H9 (cell line): Measurements from ENCODE around the gene LHPP. TPM values are rescaled to one million over a fixed set of nuclear protein-coding genes. Genes with fewer than 3 reads are reported as not detected.

Experiments
- DNase-seq: peaks from one replicate; pipeline ENCODE4 v3.0.0-alpha.2; 2017
- H2AFZ ChIP-seq: one replicate; pipeline ENCODE4 v1.6.1; 2013; ENCODE audit warnings: mild to moderate bottlenecking, low read length, control low read depth, moderate library complexity
- H2AK5ac ChIP-seq: 2 replicates; pipeline ENCODE4 v1.6.1; 2013; ENCODE audit warnings: low read length, control low read depth, mixed read lengths; ENCODE audit not compliant: insufficient read length
- H2BK120ac ChIP-seq: one replicate; pipeline ENCODE4 v1.6.1; 2013; ENCODE audit warnings: low read depth, mild to moderate bottlenecking, low read length, control low read depth, inconsistent platforms; ENCODE audit not compliant: poor library complexity, severe bottlenecking
- H2BK12ac ChIP-seq: 2 replicates; pipeline ENCODE4 v1.6.1; 2013; ENCODE audit warnings: low read length, control low read depth, mixed read lengths, low read depth; ENCODE audit not compliant: insufficient read length
- H2BK15ac ChIP-seq: 2 replicates; pipeline ENCODE4 v1.6.1; 2013; ENCODE audit warnings: low read depth, low read length, control low read depth
- H2BK20ac ChIP-seq: one replicate; pipeline ENCODE4 v1.6.1; 2013; ENCODE audit warnings: low read depth, mild to moderate bottlenecking, low read length, control low read depth, inconsistent platforms; ENCODE audit not compliant: poor library complexity, severe bottlenecking
- H2BK5ac ChIP-seq: 2 replicates; pipeline ENCODE4 v1.6.1; 2013; ENCODE audit warnings: low read length, control low read depth, mixed read lengths; ENCODE audit not compliant: insufficient read length
- H3K14ac ChIP-seq: 2 replicates; pipeline ENCODE4 v1.6.1; 2013; ENCODE audit warnings: low read length, control low read depth; ENCODE audit not compliant: insufficient read depth
- H3K18ac ChIP-seq: 2 replicates; pipeline ENCODE4 v1.6.1; 2013; ENCODE audit warnings: low read depth, mild to moderate bottlenecking, mixed read lengths, low read length, control low read depth; ENCODE audit not compliant: insufficient read length
- H3K23ac ChIP-seq: 2 replicates; pipeline ENCODE4 v1.6.1; 2013; ENCODE audit warnings: low read length, control low read depth, mixed read lengths, low read depth; ENCODE audit not compliant: insufficient read length
- H3K23me2 ChIP-seq: 2 replicates; pipeline ENCODE4 v1.6.1; 2013; ENCODE audit warnings: low read depth, mild to moderate bottlenecking, mixed read lengths, low read length, control low read depth; ENCODE audit not compliant: insufficient read length, poor library complexity, severe bottlenecking
- H3K27ac ChIP-seq: 2 replicates; pipeline ENCODE4 v1.5.1; 2013; ENCODE audit warnings: low read length, control low read depth, mixed read lengths, low read depth; ENCODE audit not compliant: insufficient read length
- H3K27me3 ChIP-seq: 2 replicates; pipeline ENCODE4 v1.6.1; 2013; ENCODE audit warnings: low read length, control low read depth, inconsistent platforms; ENCODE audit not compliant: insufficient read depth
- H3K4ac ChIP-seq: 2 replicates; pipeline ENCODE4 v1.6.1; 2013; ENCODE audit warnings: low read depth, mild to moderate bottlenecking, control low read depth, inconsistent platforms, low read length, moderate library complexity
- H3K4me1 ChIP-seq: 2 replicates; pipeline ENCODE4 v1.6.1; 2013; ENCODE audit warnings: low read length, control low read depth, inconsistent platforms; ENCODE audit not compliant: insufficient read depth
- H3K4me2 ChIP-seq: 2 replicates; pipeline ENCODE4 v1.6.1; 2013; ENCODE audit warnings: low read length, control low read depth, mixed read lengths; ENCODE audit not compliant: insufficient read length, insufficient read depth
- H3K56ac ChIP-seq: 2 replicates; pipeline ENCODE4 v1.6.1; 2013; ENCODE audit warnings: low read depth, mild to moderate bottlenecking, mixed read lengths, low read length, control low read depth; ENCODE audit not compliant: insufficient read length
- H3K79me1 ChIP-seq: 2 replicates; pipeline ENCODE4 v1.6.1; 2013; ENCODE audit warnings: low read depth, mild to moderate bottlenecking, moderate library complexity, low read length, control low read depth, inconsistent platforms; ENCODE audit not compliant: insufficient read depth, poor library complexity, severe bottlenecking
- H3K79me2 ChIP-seq: 2 replicates; pipeline ENCODE4 v1.6.1; 2013; ENCODE audit warnings: low read length, control low read depth, inconsistent platforms; ENCODE audit not compliant: insufficient read depth
- H3K9ac ChIP-seq: 2 replicates; pipeline ENCODE4 v1.6.1; 2013; ENCODE audit warnings: low read length, control low read depth, mixed read lengths; ENCODE audit not compliant: insufficient read length; ENCODE audit errors: extremely low read depth
- H3K9me3 ChIP-seq: one replicate; pipeline ENCODE4 v1.6.1; 2013; ENCODE audit warnings: low read depth, low read length, inconsistent platforms; ENCODE audit not compliant: control insufficient read depth
- H3T11ph ChIP-seq: one replicate; pipeline ENCODE4 v1.6.1; 2013; ENCODE audit warnings: mild to moderate bottlenecking, low read length, control low read depth, inconsistent platforms
- H4K20me1 ChIP-seq: one replicate; pipeline ENCODE4 v1.6.1; 2013; ENCODE audit not compliant: control insufficient read depth, insufficient read length, insufficient read depth
- H4K5ac ChIP-seq: 2 replicates; pipeline ENCODE4 v1.6.1; 2013; ENCODE audit warnings: low read depth, mild to moderate bottlenecking, mixed read lengths, low read length, control low read depth; ENCODE audit not compliant: insufficient read length
- H4K8ac ChIP-seq: replicated peaks from 2 replicates; pipeline ENCODE4 v1.6.1; 2013; ENCODE audit warnings: low read length, control low read depth, mixed read lengths, low read depth; ENCODE audit not compliant: insufficient read length
- H4K91ac ChIP-seq: 2 replicates; pipeline ENCODE4 v1.6.1; 2013; ENCODE audit warnings: low read depth, mild to moderate bottlenecking, moderate library complexity, mixed read lengths, low read length, control low read depth; ENCODE audit not compliant: insufficient read length
- H3K27ac Mint-ChIP-seq, 3 experiments: 2 replicates in 2 of 3; 3 replicates in 1 of 3; pipeline ENCODE4 v1.8.0; 2020 to 2021; ENCODE audit warnings: mixed read lengths in 3 of 3, mild to moderate bottlenecking in 1 of 3, moderate library complexity in 1 of 3
- H3K27me3 Mint-ChIP-seq: 2 replicates; pipeline ENCODE4 v1.8.0; 2021; ENCODE audit warnings: low read depth, mild to moderate bottlenecking, moderate library complexity, mixed read lengths
- H3K36me3 Mint-ChIP-seq, 3 experiments: 2 replicates in 2 of 3; 3 replicates in 1 of 3; pipeline ENCODE4 v1.8.0; 2020 to 2021; ENCODE audit warnings: low read depth in 3 of 3, mixed read lengths in 3 of 3; ENCODE audit not compliant: insufficient read depth in 1 of 3
- H3K4me1 Mint-ChIP-seq, 2 experiments: 2 replicates each; pipeline ENCODE4 v1.8.0; 2020; ENCODE audit warnings: mixed read lengths in 2 of 2
- H3K4me3 Mint-ChIP-seq, 2 experiments: 2 replicates in 1 of 2; 3 replicates in 1 of 2; pipeline ENCODE4 v1.8.0; 2020 to 2021; ENCODE audit warnings: mild to moderate bottlenecking in 2 of 2, mixed read lengths in 2 of 2, moderate library complexity in 1 of 2
- H3K9me3 Mint-ChIP-seq, 2 experiments: 2 replicates in 1 of 2; 3 replicates in 1 of 2; pipeline ENCODE4 v1.8.0; 2020; ENCODE audit warnings: mild to moderate bottlenecking in 2 of 2, mixed read lengths in 2 of 2, moderate library complexity in 1 of 2
- WGBS: extraction: QIAGEN DNeasy Blood & Tissue Kit; methylation state at CpG from one replicate; pipeline ENCODE4 v1.1.7; 2013; ENCODE audit warnings: missing lambda C conversion rate, low lambda C conversion rate, mixed read lengths; ENCODE audit not compliant: insufficient read length; ENCODE audit errors: extremely low coverage; 5-methylcytosine and 5-hydroxymethylcytosine counted together
- total RNA-seq: library from RNA; stranded (reverse); gene quantifications from 2 replicates; pipeline ENCODE4 v1.2.1, GENCODE V29; 2021
- TF ChIP-seq, protein P1 (sequence below): fragments of 200-600 bp; sonication (generic); conservative IDR thresholded peaks from 3 replicates; pipeline ENCODE4 v1.8.0; 2021; ENCODE audit warnings: antibody characterized with exemption, mild to moderate bottlenecking

LHPP gene
- total RNA-seq, 1 experiment from 2014 or later: 29.6 TPM

DNA sequence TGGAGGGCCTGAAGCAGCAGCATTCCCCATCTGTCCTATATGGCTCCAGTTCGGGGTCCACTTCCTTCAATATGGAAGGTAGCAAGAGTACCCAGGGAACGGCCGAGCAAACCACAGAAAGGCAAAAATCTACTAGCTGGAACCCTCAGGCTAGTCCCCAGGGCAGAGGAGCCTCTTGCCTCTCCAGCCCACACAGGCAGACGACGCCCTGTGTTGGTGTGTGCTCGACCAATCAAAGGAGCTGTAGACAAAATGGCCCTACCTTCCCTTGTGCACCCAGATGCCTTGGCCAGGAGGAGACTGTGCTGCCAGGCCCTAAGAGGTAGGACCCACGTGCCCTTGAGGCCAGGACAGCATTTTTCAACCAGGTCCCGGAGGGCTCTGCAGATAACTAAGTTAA lies 191.1 kb downstream of the LHPP start:
- no peak overlapping the region for H2BK120ac ChIP-seq
- no peak overlapping the region for H4K91ac ChIP-seq
- H2BK12ac ChIP-seq: no peak overlapping the region
- no peak overlapping the region for H4K8ac ChIP-seq
- no peak overlapping the region for H3K23ac ChIP-seq
- no peak overlapping the region for H3K56ac ChIP-seq
- H3K4ac ChIP-seq: no peak overlapping the region
- no peak overlapping the region for H3K4me3 Mint-ChIP-seq
- peaks cover 0 to 4% (median 2%) of the 10 kb centered on the region in 3 experiments; a peak in 2 of 7 replicates for H3K36me3 Mint-ChIP-seq
- no peak overlapping the region for H2BK5ac ChIP-seq
- no CpG with 5 or more reads among the region's 8 CpGs for WGBS
- H3K4me1 Mint-ChIP-seq: peaks cover 44 to 51% of the 10 kb centered on the region in 2 experiments
- TF ChIP-seq, protein P1, sequence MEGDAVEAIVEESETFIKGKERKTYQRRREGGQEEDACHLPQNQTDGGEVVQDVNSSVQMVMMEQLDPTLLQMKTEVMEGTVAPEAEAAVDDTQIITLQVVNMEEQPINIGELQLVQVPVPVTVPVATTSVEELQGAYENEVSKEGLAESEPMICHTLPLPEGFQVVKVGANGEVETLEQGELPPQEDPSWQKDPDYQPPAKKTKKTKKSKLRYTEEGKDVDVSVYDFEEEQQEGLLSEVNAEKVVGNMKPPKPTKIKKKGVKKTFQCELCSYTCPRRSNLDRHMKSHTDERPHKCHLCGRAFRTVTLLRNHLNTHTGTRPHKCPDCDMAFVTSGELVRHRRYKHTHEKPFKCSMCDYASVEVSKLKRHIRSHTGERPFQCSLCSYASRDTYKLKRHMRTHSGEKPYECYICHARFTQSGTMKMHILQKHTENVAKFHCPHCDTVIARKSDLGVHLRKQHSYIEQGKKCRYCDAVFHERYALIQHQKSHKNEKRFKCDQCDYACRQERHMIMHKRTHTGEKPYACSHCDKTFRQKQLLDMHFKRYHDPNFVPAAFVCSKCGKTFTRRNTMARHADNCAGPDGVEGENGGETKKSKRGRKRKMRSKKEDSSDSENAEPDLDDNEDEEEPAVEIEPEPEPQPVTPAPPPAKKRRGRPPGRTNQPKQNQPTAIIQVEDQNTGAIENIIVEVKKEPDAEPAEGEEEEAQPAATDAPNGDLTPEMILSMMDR: no peak
- H3K27ac ChIP-seq: no peak overlapping the region
- no peak for DNase-seq
- H3K9ac ChIP-seq: no peak overlapping the region
- no peak overlapping the region for H2BK15ac ChIP-seq
- no peaks in the 10 kb centered on the region for H3K27me3 ChIP-seq
- H2AFZ ChIP-seq: no peak overlapping the region
- no peaks in the 10 kb centered on the region for H3K79me2 ChIP-seq
- H3K27me3 Mint-ChIP-seq: no peaks in the 10 kb centered on the region
- peaks cover 6% of the 10 kb centered on the region; the same call in 1 of the 2 replicates for H3K4me1 ChIP-seq
- H2AK5ac ChIP-seq: no peak overlapping the region
- H3K27ac Mint-ChIP-seq: no peak overlapping the region
- no peak overlapping the region for H4K5ac ChIP-seq
- H3K14ac ChIP-seq: no peak overlapping the region
- no peaks in the 10 kb centered on the region for H3K23me2 ChIP-seq
- no peak overlapping the region for H3K4me2 ChIP-seq
- no peaks in the 10 kb centered on the region for H3K9me3 Mint-ChIP-seq
- H3K9me3 ChIP-seq: no peaks in the 10 kb centered on the region
- no peaks in the 10 kb centered on the region for H3K79me1 ChIP-seq
- H3T11ph ChIP-seq: no peak overlapping the region
- H2BK20ac ChIP-seq: no peak overlapping the region
- no peak overlapping the region for H3K18ac ChIP-seq
- peaks cover 2% of the 10 kb centered on the region for H4K20me1 ChIP-seq
